ENCODE results near the gene AKAP9. TPM values are rescaled to one million over a fixed set of nuclear protein-coding genes. Genes with fewer than 3 reads are reported as not detected.
"Not testable (repeated sequence)": the region's sequence is repeated elsewhere in the genome, so short reads cannot be mapped to it uniquely, and the experiment has no call there.

The AKAP9 gene
- total RNA-seq, 2 experiments from 2014 or later: 32.4 to 41.7 TPM

DNA sequence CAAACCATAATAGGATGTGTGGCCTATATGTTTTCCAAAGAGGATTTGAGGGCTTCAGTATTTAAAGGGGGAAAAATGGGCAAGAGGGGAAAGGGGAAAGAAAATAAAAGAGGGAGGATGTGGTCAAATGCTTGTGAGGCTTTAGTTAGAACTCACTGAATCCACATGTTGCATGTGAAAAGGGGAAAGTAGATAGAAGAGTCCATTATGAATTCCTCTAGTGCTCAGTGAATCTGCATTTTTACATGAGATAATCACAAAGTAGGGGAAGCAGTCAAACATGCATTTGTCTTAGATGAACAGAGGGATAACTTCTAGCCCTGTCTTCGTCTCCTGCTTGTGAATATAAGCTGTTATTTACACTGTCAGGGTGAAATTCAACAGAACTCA is 24.6 kb upstream of the AKAP9 start:
- H3K36me3 Mint-ChIP-seq (ENCODE audit: low read depth): no peaks in the 10 kb centered on the region
- H3K27ac Mint-ChIP-seq: no peak overlapping the region
- H3K4me1 Mint-ChIP-seq: peaks cover 18% of the 10 kb centered on the region
- H3K4me3 Mint-ChIP-seq: no peak overlapping the region
- CTCF ChIA-PET: no interaction called here
- DNase-seq: no peak
- no peaks in the 10 kb centered on the region for H3K9me3 Mint-ChIP-seq
- H3K27me3 Mint-ChIP-seq: peaks cover 7% of the 10 kb centered on the region
- POLR2A ChIA-PET: interaction anchor here (1.9 kb wide), 1 partner anchor 24 kb away, joined by 9 read pairs; the partner anchor contains the start of gene AKAP9

GRCh38 chr7:91918356-91918755 is 22.3 kb upstream of the AKAP9 start:
- ChIA-PET CTCF (no interaction called here), POLR2A (no interaction called here)
- Mint-ChIP-seq H3K27ac (no peak overlapping the region), H3K9me3 (no peaks in the 10 kb centered on the region), H3K27me3 (peaks cover 7% of the 10 kb centered on the region), H3K4me1 (peaks cover 17% of the 10 kb centered on the region), H3K36me3 (ENCODE audit: low read depth) (no peaks in the 10 kb centered on the region), H3K4me3 (no peak overlapping the region)
- no peak for DNase-seq

DNA sequence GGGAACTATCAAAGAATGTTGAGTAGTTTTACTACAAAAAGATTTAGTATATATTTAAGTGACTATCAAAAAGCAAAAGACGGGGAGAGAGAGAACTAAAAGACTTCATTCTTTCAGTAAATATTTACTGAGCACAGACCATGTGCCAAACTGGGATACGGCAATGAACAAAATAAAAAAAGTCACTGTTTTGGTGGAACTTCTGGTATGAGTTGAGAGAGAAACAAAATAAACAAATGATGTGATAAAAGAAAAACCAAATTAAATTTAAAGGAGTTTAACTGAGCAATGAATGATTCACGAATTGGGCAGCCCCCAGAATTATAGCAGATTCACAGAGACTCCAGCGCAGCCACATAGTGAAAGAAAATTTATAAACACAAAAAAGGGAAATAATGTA is 17.8 kb upstream of the AKAP9 start:
- Mint-ChIP-seq H3K27ac (no peak overlapping the region), H3K36me3 (ENCODE audit: low read depth) (no peaks in the 10 kb centered on the region), H3K4me3 (no peak overlapping the region), H3K27me3 (peaks cover 23% of the 10 kb centered on the region), H3K4me1 (no peaks in the 10 kb centered on the region), H3K9me3 (no peaks in the 10 kb centered on the region)
- ChIA-PET CTCF (interaction anchor here (0.6 to 1.1 kb wide), 2 partner anchors 217 to 525 kb away, joined by 3 read pairs; no protein-coding TSS in a partner anchor), POLR2A (no interaction called here)
- DNase-seq: no peak

- no peak overlapping the region for H3K4me3 Mint-ChIP-seq
- POLR2A ChIA-PET: interaction anchor here (1.4 kb wide), 1 partner anchor 12 kb away, joined by 3 read pairs; no protein-coding TSS in a partner anchor
- CTCF ChIA-PET: interaction anchor here (1.3 kb wide), 1 partner anchor 47 kb away, joined by 3 read pairs; the partner anchor contains the start of gene MTERF1
- H3K27ac Mint-ChIP-seq: no peak overlapping the region
- no peaks in the 10 kb centered on the region for H3K36me3 Mint-ChIP-seq (ENCODE audit: low read depth)
- peaks cover 5% of the 10 kb centered on the region for H3K4me1 Mint-ChIP-seq
- H3K27me3 Mint-ChIP-seq: peaks cover 31% of the 10 kb centered on the region
- no peak for DNase-seq
- no peaks in the 10 kb centered on the region for H3K9me3 Mint-ChIP-seq
Observed at GRCh38 chr7:91927912-91928311, 12.8 kb upstream of the AKAP9 start.

DNA sequence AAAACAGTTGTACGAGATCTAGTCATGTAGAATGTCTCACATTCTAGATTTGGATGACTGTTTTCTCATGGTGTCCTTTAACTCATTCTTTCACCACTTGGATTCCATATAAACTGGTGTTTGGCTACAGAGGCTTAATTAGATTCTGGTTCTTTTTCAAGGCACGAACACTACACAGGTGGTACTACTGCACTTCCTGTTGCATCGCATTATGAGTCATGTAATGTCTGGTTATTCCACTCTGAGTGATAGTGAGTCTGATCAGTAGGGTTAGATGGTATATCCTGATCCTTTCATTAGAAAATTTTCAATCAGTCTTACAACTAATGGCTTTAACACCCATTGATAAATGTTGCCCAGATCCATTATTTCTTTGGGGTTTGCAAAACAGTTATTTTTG is 11.2 kb upstream of the AKAP9 start:
- no peak overlapping the region for H3K27ac Mint-ChIP-seq
- H3K27me3 Mint-ChIP-seq: peaks cover 29% of the 10 kb centered on the region
- no peak for DNase-seq
- H3K9me3 Mint-ChIP-seq: no peaks in the 10 kb centered on the region
- H3K4me3 Mint-ChIP-seq: no peak overlapping the region
- ChIA-PET POLR2A (interaction anchor here (1.5 kb wide), 1 partner anchor 11 kb away, joined by 6 read pairs; the partner anchor contains the start of gene AKAP9), CTCF (no interaction called here)
- peaks cover 5% of the 10 kb centered on the region for H3K4me1 Mint-ChIP-seq
- H3K36me3 Mint-ChIP-seq (ENCODE audit: low read depth): no peaks in the 10 kb centered on the region

- ChIA-PET CTCF (interaction anchor here (1.1 to 3.3 kb wide), 4 partner anchors 14 to 507 kb away, joined by 3 to 24 read pairs (median 8); partner anchors contain the start of genes ANKIB1, GATAD1, KRIT1 and MTERF1), POLR2A (interaction anchor here (0.9 to 3.1 kb wide), 15 partner anchors 9 to 1292 kb away, joined by 3 to 19 read pairs (median 5); partner anchors contain the start of genes ANKIB1, CYP51A1, GATAD1 and KRIT1)
- Mint-ChIP-seq H3K4me3 (peak overlapping the region; percentile 89), H3K4me1 (peaks cover 30% of the 10 kb centered on the region), H3K36me3 (ENCODE audit: low read depth) (peaks cover 5% of the 10 kb centered on the region), H3K9me3 (no peaks in the 10 kb centered on the region), H3K27ac (peak overlapping the region; percentile 91), H3K27me3 (no peaks in the 10 kb centered on the region)
- DNase-seq: peak; percentile 26
Observed at GRCh38 chr7:91940171-91940570, 491 bp upstream of the AKAP9 start.

- CTCF ChIA-PET: interaction anchor here (0.9 to 3.3 kb wide), 4 partner anchors 61 to 891 kb away, joined by 3 to 24 read pairs (median 9); partner anchors contain the start of genes GATAD1 and MTERF1
- POLR2A ChIA-PET: interaction anchor here (0.9 to 3.1 kb wide), 11 partner anchors 11 to 1291 kb away, joined by 3 to 19 read pairs (median 6); partner anchors contain the start of genes ANKIB1, CYP51A1, GATAD1 and KRIT1
- Mint-ChIP-seq H3K27ac (peak overlapping the region; percentile 91), H3K4me1 (peaks cover 35% of the 10 kb centered on the region), H3K27me3 (no peaks in the 10 kb centered on the region), H3K4me3 (peak overlapping the region; percentile 89), H3K9me3 (no peaks in the 10 kb centered on the region), H3K36me3 (ENCODE audit: low read depth) (peaks cover 7% of the 10 kb centered on the region)
- DNase-seq: peak; percentile 42
Observed at GRCh38 chr7:91941450-91941849, 788 bp downstream of the AKAP9 start.

DNA sequence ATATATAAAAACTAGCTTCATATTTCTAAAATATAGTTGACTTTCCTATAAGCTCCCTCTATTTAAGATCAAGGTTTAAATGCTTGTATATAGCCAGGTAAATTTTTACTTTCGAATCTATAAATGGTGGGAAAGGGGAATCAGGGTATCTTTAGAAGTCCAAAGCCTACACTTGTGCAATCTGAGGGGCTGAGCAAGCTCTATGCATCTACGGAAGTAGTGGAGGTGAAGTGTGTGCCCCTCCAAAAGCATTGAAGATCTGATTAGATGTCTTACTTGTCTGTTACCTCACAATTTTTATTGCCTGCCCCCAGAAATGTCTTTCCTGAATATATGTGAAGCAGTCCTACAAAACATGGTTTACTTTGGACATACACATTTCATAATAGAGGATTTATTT is 1.6 kb downstream of the AKAP9 start:
- CTCF ChIA-PET: interaction anchor here (0.9 to 3.3 kb wide), 3 partner anchors 62 to 890 kb away, joined by 3 to 24 read pairs (median 5); partner anchors contain the start of gene MTERF1
- Mint-ChIP-seq H3K4me1 (peaks cover 37% of the 10 kb centered on the region), H3K27ac (no peak overlapping the region), H3K9me3 (no peaks in the 10 kb centered on the region), H3K36me3 (ENCODE audit: low read depth) (peaks cover 8% of the 10 kb centered on the region), H3K27me3 (no peaks in the 10 kb centered on the region), H3K4me3 (peak overlapping the region; percentile 1)
- POLR2A ChIA-PET: interaction anchor here (2.6 to 3.1 kb wide), 3 partner anchors 62 to 303 kb away, joined by 15 to 19 read pairs (median 17); partner anchors contain the start of genes ANKIB1, CYP51A1, KRIT1 and MTERF1
- no peak for DNase-seq

DNA sequence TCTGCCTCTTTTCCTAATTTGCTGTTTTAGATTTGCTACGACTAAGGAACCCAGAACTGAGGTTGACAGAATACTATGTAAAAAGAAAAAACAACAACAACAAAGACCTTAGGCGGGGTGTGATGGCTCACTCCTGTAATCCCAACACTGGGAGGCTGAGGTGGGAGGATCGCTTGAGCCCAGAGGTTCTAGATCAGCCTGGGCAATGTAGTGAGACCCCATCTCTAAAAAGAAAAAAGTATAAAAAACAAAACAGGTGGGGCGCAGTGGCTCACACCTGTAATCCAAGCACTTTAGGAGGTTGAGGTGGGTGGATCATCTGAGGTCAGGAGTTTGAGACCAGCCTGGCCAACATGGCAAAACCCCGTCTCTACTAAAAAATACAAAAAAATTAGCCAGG is 4.3 kb downstream of the AKAP9 start:
- DNase-seq, H3K27ac Mint-ChIP-seq, H3K9me3 Mint-ChIP-seq, H3K4me3 Mint-ChIP-seq, CTCF ChIA-PET, H3K27me3 Mint-ChIP-seq: not testable (repeated sequence)
- H3K4me1 Mint-ChIP-seq: peaks cover 37% of the 10 kb centered on the region
- POLR2A ChIA-PET: interaction anchor here (0.7 kb wide), 1 partner anchor 502 kb away, joined by 3 read pairs; the partner anchor contains the start of gene GATAD1
- peaks cover 17% of the 10 kb centered on the region for H3K36me3 Mint-ChIP-seq (ENCODE audit: low read depth)

DNA sequence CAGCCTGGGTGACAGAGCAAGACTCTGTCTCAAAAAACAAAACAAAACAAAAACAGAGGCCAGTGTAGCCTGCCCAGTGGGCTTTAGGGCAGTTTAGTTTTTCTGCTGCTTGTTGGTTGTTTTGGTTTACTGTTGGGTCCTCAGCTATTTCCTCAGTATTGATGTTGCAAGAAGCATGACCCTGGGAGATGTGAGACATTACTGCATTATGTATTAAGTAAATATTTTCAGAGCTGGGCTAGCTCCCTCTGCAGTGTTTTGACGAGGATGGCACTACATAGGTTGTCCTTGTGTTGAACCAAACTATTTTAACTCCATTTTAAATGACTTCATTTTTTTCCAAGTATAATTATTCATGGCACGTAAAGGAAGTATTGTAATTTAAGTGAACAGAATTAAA is 4.8 kb downstream of the AKAP9 start:
- no peak overlapping the region for H3K27ac Mint-ChIP-seq
- peaks cover 17% of the 10 kb centered on the region for H3K36me3 Mint-ChIP-seq (ENCODE audit: low read depth)
- no peaks in the 10 kb centered on the region for H3K27me3 Mint-ChIP-seq
- peaks cover 34% of the 10 kb centered on the region for H3K4me1 Mint-ChIP-seq
- H3K9me3 Mint-ChIP-seq: no peaks in the 10 kb centered on the region
- ChIA-PET CTCF (interaction anchor here (0.7 kb wide), 1 partner anchor 65 kb away, joined by 3 read pairs; the partner anchor contains the start of gene MTERF1), POLR2A (interaction anchor here (0.7 kb wide), 1 partner anchor 502 kb away, joined by 3 read pairs; the partner anchor contains the start of gene GATAD1)
- DNase-seq: no peak
- no peak overlapping the region for H3K4me3 Mint-ChIP-seq

- H3K27me3 Mint-ChIP-seq: no peaks in the 10 kb centered on the region
- ChIA-PET POLR2A (no interaction called here), CTCF (interaction anchor here (0.5 kb wide), 1 partner anchor 35 kb away, joined by 3 read pairs; no protein-coding TSS in a partner anchor)
- no peak for DNase-seq
- no peak overlapping the region for H3K27ac Mint-ChIP-seq
- H3K36me3 Mint-ChIP-seq (ENCODE audit: low read depth): peaks cover 12% of the 10 kb centered on the region
- no peaks in the 10 kb centered on the region for H3K9me3 Mint-ChIP-seq
- H3K4me3 Mint-ChIP-seq: no peak overlapping the region
- H3K4me1 Mint-ChIP-seq: peaks cover 30% of the 10 kb centered on the region
Observed at GRCh38 chr7:91946549-91946948, 5.9 kb downstream of the AKAP9 start.

- Mint-ChIP-seq H3K9me3 (no peaks in the 10 kb centered on the region), H3K4me1 (peaks cover 23% of the 10 kb centered on the region), H3K27me3 (no peaks in the 10 kb centered on the region), H3K27ac (no peak overlapping the region), H3K4me3 (no peak overlapping the region), H3K36me3 (ENCODE audit: low read depth) (peaks cover 14% of the 10 kb centered on the region)
- CTCF ChIA-PET: no interaction called here
- no peak for DNase-seq
- POLR2A ChIA-PET: no interaction called here
Observed at GRCh38 chr7:91947948-91948347, 7.3 kb downstream of the AKAP9 start.

DNA sequence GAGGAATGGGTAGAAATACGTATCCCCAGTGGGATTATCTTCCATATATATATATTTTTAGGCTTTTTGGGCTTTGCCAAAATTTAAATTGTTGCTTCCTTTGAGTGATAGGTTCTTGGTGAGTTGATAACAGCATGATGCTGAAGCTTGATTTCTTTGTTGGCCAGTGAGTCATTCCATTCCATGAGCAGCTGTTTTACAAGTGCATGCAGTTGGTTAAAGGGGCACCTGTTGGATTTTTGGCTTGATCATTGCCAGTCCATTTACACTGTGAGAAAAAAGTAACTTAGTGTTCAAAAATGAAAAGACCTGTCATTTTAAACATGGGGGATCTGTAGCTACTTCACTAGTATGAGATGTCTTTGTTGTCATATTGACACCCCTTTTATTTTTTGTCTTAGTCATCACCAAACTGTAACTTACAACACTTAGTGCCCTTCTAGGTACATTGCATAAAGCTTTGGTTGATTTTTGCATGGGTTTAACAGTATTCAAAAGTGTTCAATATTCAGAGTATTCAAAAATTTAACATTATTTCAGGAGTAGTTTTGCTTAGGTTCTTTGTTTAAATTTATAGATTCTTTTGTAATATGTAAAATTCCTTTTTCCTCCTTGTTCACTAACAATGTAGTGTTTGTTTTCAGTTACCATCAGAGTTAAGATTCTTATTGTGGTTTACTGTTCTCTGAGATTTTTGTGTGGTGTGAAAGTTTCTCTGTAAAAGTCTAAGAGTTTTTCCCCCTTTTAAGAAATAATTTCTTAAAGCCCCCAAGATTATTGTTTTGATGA is 8.8 kb downstream of the AKAP9 start:
- Mint-ChIP-seq H3K4me3 (no peak overlapping the region), H3K36me3 (ENCODE audit: low read depth) (peaks cover 14% of the 10 kb centered on the region), H3K4me1 (peaks cover 22% of the 10 kb centered on the region), H3K27me3 (no peaks in the 10 kb centered on the region), H3K27ac (no peak overlapping the region), H3K9me3 (no peaks in the 10 kb centered on the region)
- no peak for DNase-seq
- ChIA-PET CTCF (interaction anchor here (0.6 kb wide), 1 partner anchor 153 kb away, joined by 3 read pairs; no protein-coding TSS in a partner anchor), POLR2A (interaction anchor here (0.9 kb wide), 1 partner anchor 9 kb away, joined by 4 read pairs; the partner anchor contains the start of gene AKAP9)
